Vagina (tissue), 2 donors: ENCODE data around the gene COL6A1. TPM values are rescaled to one million over a fixed set of nuclear protein-coding genes. Genes with fewer than 3 reads are reported as not detected.
"Not testable (repeated sequence)": the region's sequence is repeated elsewhere in the genome, so short reads cannot be mapped to it uniquely, and the experiment has no call there.

ENCODE experiments used
- DNase-seq, 2 donors: peaks; one replicate each; pipeline ENCODE4 v3.0.0-alpha.2; 2017; ENCODE audit errors: extremely low spot score in 2 of 2
- H3K27ac ChIP-seq: fragments of 200-600 bp; sonication (generic); one replicate; pipeline ENCODE4 v1.5.1; 2019
- H3K27me3 ChIP-seq: fragments of 200-600 bp; sonication (generic); one replicate; pipeline ENCODE4 v1.5.1; 2019
- H3K36me3 ChIP-seq, 2 donors: fragments of 200-600 bp; sonication (generic); one replicate each; pipeline ENCODE4 v1.5.1; 2017 to 2019
- H3K4me1 ChIP-seq: fragments of 200-600 bp; sonication (generic); one replicate; pipeline ENCODE4 v1.5.1; 2019
- H3K4me3 ChIP-seq, 2 donors: fragments of 200-600 bp; sonication (generic); 1 replicate in 1 of 2; 2 replicates in 1 of 2; pipeline ENCODE4 v1.5.1; 2016 to 2019
- H3K9me3 ChIP-seq: fragments of 200-600 bp; sonication (generic); one replicate; pipeline ENCODE4 v1.5.1; 2019
- POLR2A ChIP-seq, 2 donors: fragments of 450-650 bp; IDR thresholded peaks; one replicate each; pipeline ENCODE4 v1.6.1; 2017; ENCODE audit warnings: antibody characterized with exemption in 2 of 2, mild to moderate bottlenecking in 2 of 2, moderate library complexity in 2 of 2
- POLR2AphosphoS5 ChIP-seq, 2 donors: sonication (generic); formaldehyde crosslinking; IDR thresholded peaks; one replicate each; pipeline ENCODE4 v1.9.0; 2017; ENCODE audit warnings: antibody characterized with exemption in 2 of 2, mild to moderate bottlenecking in 2 of 2, low read depth in 1 of 2; ENCODE audit not compliant: insufficient read depth in 1 of 2
- intact Hi-C: fragments of 100-400 bp; cut with DNase I; formaldehyde crosslinking; loops from one replicate; pipeline ENCODE4 v1.15.1; 2023
- total RNA-seq: library from RNA; depleted of rRNA; stranded (reverse); fragments of >200 nt; gene quantifications from one replicate; pipeline ENCODE4 v1.2.3, GENCODE V29; 2016
- TF ChIP-seq, protein P1 (sequence below), 3 experiments: fragments of 450-650 bp in 2 of 3; fragments of 200-600 bp in 1 of 3; sonication (generic) in 1 of 3; IDR thresholded peaks; one replicate each; pipeline ENCODE4 v1.5.1; 2017 to 2019; ENCODE audit warnings: antibody characterized with exemption in 3 of 3, mild to moderate bottlenecking in 2 of 3, moderate library complexity in 2 of 3

COL6A1 gene
- total RNA-seq, 1 donor from 2014 or later = 520 TPM

GRCh38 chr21:45950740-45951515 is 30.6 kb upstream of the COL6A1 start:
- DNase-seq = no peak
- TF ChIP-seq POLR2A (IDR thresholded peaks at IDR 0.05) (peak in 1 of 2 donors; percentile 30), POLR2AphosphoS5 (IDR thresholded peaks at IDR 0.05; ENCODE audit: insufficient read depth in 1 of 2, low read depth in 1 of 2) (peak in 1 of 2 donors; percentile 77)
- TF ChIP-seq, protein P1, sequence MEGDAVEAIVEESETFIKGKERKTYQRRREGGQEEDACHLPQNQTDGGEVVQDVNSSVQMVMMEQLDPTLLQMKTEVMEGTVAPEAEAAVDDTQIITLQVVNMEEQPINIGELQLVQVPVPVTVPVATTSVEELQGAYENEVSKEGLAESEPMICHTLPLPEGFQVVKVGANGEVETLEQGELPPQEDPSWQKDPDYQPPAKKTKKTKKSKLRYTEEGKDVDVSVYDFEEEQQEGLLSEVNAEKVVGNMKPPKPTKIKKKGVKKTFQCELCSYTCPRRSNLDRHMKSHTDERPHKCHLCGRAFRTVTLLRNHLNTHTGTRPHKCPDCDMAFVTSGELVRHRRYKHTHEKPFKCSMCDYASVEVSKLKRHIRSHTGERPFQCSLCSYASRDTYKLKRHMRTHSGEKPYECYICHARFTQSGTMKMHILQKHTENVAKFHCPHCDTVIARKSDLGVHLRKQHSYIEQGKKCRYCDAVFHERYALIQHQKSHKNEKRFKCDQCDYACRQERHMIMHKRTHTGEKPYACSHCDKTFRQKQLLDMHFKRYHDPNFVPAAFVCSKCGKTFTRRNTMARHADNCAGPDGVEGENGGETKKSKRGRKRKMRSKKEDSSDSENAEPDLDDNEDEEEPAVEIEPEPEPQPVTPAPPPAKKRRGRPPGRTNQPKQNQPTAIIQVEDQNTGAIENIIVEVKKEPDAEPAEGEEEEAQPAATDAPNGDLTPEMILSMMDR (IDR thresholded peaks at IDR 0.05) = no peak
- Histone ChIP-seq H3K4me1 (peaks cover 48% of the 10 kb centered on the region), H3K4me3 (peak overlapping the region in 1 of 2 donors; percentile 20), H3K36me3 (no peaks in the 10 kb centered on the region), H3K27ac (peak overlapping the region; percentile 70), H3K9me3 (no peaks in the 10 kb centered on the region), H3K27me3 (no peaks in the 10 kb centered on the region)
- intact Hi-C loops = no loop called here

DNA sequence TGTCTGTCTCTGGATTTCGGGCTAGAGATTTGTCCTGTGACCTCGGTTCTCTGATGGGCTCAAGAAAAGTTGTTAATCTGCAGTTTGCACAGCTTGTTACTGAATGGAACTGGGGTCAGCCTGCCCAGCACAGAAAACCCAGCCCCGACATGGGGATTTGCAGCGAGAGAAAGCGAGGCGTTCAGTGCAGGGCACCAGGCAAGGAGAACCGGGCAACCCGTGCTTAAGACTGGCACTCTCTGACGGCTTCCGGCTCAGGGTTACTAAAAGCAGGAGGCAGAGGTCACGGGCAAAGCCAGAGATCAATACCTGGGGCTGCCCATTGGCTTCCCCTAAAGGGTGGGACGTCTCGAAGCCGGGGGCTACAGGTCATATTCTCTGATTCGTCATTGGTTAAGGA is 29.9 kb upstream of the COL6A1 start:
- TF ChIP-seq, protein P1 (IDR thresholded peaks at IDR 0.05) = no peak
- TF ChIP-seq POLR2AphosphoS5 (IDR thresholded peaks at IDR 0.05; ENCODE audit: insufficient read depth in 1 of 2, low read depth in 1 of 2) = no peak
- no peak for TF ChIP-seq POLR2A (IDR thresholded peaks at IDR 0.05)
- DNase-seq = no peak

DNA sequence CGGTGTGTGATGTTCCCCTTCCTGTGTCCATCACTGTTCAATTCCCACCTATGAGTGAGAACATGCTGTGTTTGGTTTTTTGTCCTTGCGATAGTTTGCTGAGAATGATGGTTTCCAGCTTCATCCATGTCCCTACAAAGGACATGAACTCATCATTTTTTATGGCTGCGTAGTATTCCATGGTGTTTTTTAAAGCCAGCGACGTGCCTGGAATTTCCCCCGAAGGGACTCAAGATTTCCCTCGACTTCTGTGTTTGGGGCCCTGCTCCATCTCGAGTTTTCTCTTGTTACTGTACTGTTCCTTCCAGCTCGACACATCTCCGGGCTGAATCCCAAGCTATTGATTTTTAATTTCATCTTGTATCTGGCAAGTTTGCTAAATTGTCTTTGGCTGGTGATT is 29.0 kb upstream of the COL6A1 start:
- intact Hi-C loops, DNase-seq, H3K9me3 ChIP-seq, H3K27me3 ChIP-seq, H3K36me3 ChIP-seq, H3K4me3 ChIP-seq: not testable (repeated sequence)
- peak overlapping the region; percentile 71 for H3K27ac ChIP-seq
- H3K4me1 ChIP-seq = peaks cover 56% of the 10 kb centered on the region

More for the DNA sequence above, 29.9 kb upstream of the COL6A1 start:
- Histone ChIP-seq H3K27ac (peak overlapping the region; percentile 70), H3K4me3 (no peak overlapping the region), H3K36me3 (no peaks in the 10 kb centered on the region), H3K9me3 (no peaks in the 10 kb centered on the region), H3K27me3 (no peaks in the 10 kb centered on the region), H3K4me1 (peaks cover 48% of the 10 kb centered on the region)
- intact Hi-C loops = no loop called here

- H3K36me3 ChIP-seq = no peaks in the 10 kb centered on the region
- no peaks in the 10 kb centered on the region for H3K9me3 ChIP-seq
- intact Hi-C loops = no loop called here
- TF ChIP-seq POLR2AphosphoS5 (IDR thresholded peaks at IDR 0.05; ENCODE audit: insufficient read depth in 1 of 2, low read depth in 1 of 2) (no peak), POLR2A (IDR thresholded peaks at IDR 0.05) (no peak)
- TF ChIP-seq, protein P1 (IDR thresholded peaks at IDR 0.05) = no peak
- DNase-seq = no peak
- H3K27ac ChIP-seq = peak overlapping the region; percentile 71
- no peak overlapping the region for H3K4me3 ChIP-seq
- H3K4me1 ChIP-seq = peaks cover 60% of the 10 kb centered on the region
- no peaks in the 10 kb centered on the region for H3K27me3 ChIP-seq
Measured at GRCh38 chr21:45952974-45953373, 28.6 kb upstream of the COL6A1 start.

GRCh38 chr21:45954261-45954660 is 27.3 kb upstream of the COL6A1 start:
- intact Hi-C loops = no loop called here
- DNase-seq = no peak
- Histone ChIP-seq H3K4me1 (peaks cover 64% of the 10 kb centered on the region), H3K27me3 (no peaks in the 10 kb centered on the region), H3K9me3 (no peaks in the 10 kb centered on the region), H3K27ac (peak overlapping the region; percentile 71), H3K36me3 (no peaks in the 10 kb centered on the region), H3K4me3 (no peak overlapping the region)
- TF ChIP-seq, protein P1 (IDR thresholded peaks at IDR 0.05) = no peak
- no peak for TF ChIP-seq POLR2AphosphoS5 (IDR thresholded peaks at IDR 0.05; ENCODE audit: insufficient read depth in 1 of 2, low read depth in 1 of 2)
- no peak for TF ChIP-seq POLR2A (IDR thresholded peaks at IDR 0.05)
